Measurements from ENCODE around the gene GNG7.
"Not testable (repeated sequence)": the region's sequence is repeated elsewhere in the genome, so short reads cannot be mapped to it uniquely, and the experiment has no call there.

GNG7 gene

DNA sequence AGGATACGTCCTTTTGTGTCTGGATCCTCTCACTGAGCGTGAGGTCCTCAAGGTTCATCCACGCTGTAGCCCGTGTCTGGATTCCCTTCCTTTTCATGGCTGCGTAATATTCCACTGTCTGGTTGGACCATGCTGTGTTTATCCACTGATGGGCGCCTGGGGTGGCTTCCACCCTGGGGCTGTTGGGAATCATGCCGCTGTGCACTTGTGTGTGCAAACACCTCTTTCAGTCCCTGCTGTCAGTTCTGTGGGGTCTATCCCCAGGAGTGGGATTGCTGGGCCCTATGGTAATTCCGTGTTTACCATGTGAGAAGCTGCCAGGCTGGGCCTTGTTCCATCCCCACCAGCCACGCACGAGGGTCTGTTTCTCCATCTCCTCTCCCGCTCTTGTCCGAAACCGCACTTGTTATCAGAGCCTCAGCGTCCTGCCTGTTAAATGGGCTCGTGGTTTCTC, 128.0 kb downstream of the GNG7 start:
- H3K4me3 ChIP-seq (ENCODE audit: low read depth, low read length) = no peak overlapping the region
- TF ChIP-seq, protein P1, sequence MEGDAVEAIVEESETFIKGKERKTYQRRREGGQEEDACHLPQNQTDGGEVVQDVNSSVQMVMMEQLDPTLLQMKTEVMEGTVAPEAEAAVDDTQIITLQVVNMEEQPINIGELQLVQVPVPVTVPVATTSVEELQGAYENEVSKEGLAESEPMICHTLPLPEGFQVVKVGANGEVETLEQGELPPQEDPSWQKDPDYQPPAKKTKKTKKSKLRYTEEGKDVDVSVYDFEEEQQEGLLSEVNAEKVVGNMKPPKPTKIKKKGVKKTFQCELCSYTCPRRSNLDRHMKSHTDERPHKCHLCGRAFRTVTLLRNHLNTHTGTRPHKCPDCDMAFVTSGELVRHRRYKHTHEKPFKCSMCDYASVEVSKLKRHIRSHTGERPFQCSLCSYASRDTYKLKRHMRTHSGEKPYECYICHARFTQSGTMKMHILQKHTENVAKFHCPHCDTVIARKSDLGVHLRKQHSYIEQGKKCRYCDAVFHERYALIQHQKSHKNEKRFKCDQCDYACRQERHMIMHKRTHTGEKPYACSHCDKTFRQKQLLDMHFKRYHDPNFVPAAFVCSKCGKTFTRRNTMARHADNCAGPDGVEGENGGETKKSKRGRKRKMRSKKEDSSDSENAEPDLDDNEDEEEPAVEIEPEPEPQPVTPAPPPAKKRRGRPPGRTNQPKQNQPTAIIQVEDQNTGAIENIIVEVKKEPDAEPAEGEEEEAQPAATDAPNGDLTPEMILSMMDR (IDR thresholded peaks at IDR 0.05; ENCODE audit: borderline replicate concordance, insufficient read depth, low read depth, low read length) = no peak

DNA sequence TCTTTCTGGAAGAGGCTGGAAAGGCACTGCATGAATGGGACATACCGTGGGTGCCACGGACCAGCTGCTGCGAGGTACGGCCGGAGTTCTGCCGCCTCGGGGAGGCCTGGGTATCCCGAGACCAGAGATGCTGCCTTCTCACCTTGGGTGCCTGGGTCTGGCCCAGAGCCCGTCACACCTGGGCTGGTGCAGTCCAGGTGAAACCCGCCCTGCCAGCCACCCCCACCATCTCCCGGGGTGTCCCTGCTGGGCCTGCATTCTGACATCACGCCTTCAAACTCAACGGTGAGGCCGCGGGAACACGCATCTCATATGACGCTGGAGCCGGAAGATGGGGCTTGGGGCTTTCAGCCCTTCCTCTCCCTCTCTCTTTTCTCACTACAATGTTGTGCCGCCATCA, 128.6 kb downstream of the GNG7 start:
- TF ChIP-seq, protein P1 (IDR thresholded peaks at IDR 0.05; ENCODE audit: borderline replicate concordance, insufficient read depth, low read depth, low read length) = no peak

DNA sequence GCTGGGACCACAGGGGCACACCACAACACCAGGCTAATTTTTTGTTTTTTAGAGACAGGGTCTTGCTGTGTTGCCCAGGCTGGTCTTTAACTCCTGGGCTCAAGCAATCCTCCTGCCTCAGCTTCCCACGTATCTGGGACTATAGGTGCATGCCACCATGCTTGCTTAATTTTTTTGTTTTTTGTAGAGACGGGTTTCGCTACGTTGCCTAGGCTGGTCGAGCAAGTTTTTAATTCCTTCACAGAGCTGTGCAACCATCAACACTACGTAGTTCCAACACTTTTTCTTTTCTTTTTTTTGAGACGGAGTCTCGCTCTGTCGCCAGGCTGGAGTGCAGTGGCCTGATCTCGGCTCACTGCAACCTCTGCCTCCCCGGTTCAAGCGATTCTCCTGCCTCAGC, 130.3 kb downstream of the GNG7 start:
- not testable (repeated sequence) for H3K4me3 ChIP-seq (ENCODE audit: low read depth, low read length)

More for the DNA sequence above, 128.6 kb downstream of the GNG7 start:
- H3K4me3 ChIP-seq (ENCODE audit: low read depth, low read length) = no peak overlapping the region

DNA sequence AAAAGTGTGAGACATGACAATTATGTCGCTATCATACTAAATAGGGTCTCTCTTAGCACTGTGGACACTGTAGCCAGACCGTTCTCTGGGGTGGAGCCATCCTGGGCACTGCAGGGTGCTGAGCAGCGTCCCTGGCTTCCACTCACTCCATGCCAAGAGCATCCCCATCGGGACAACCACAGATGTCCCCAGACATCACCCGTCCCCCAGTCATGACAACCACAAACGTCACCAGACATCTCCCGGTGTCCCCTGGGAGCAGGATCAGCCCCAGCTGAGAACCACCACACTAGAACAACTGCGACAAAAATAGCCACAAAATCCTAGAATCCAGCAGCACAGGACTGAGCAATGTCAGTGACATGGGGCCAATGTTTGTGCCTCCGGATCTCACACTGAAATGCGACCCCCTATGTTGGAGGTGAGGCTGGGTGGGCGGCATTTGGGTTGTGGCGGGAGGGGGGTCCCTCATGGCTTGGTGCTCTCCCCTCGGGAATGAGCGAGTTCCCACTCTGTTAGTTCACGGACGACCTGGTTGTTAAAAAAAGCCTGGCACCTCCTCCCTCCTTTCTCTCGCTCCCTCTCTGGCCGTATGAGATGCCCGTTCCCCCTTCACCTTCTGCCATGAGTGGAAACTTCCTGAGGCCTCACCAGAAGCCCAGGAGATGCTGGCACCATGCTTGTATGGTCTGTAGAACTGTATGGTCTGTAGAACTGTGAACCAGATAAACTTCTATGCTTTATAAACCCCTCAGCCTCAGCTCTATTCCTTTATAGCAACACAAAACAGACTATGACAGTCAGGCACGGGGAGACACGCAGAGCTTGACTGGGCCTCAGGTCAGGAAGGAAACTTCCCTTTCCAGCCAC, 132.7 kb downstream of the GNG7 start:
- TF ChIP-seq, protein P1 (IDR thresholded peaks at IDR 0.05; ENCODE audit: borderline replicate concordance, insufficient read depth, low read depth, low read length) = no peak
- H3K4me3 ChIP-seq (ENCODE audit: low read depth, low read length) = no peak overlapping the region

DNA sequence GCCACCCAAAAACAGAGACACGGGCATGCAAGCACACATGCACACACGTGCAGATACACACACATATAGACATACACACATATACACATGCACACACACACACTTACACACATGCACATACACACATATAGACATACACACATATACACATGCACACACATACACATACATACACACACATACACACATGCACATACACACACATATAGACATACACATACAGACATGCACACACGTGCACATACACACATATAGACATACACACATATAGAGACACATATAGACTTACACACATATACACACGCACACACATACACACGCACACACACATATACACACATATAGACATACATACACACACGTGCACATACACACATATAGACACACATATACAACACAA, 134.5 kb downstream of the GNG7 start:
- no peak overlapping the region for H3K4me3 ChIP-seq (ENCODE audit: low read depth, low read length)
- TF ChIP-seq, protein P1 (IDR thresholded peaks at IDR 0.05; ENCODE audit: borderline replicate concordance, insufficient read depth, low read depth, low read length) = no peak

DNA sequence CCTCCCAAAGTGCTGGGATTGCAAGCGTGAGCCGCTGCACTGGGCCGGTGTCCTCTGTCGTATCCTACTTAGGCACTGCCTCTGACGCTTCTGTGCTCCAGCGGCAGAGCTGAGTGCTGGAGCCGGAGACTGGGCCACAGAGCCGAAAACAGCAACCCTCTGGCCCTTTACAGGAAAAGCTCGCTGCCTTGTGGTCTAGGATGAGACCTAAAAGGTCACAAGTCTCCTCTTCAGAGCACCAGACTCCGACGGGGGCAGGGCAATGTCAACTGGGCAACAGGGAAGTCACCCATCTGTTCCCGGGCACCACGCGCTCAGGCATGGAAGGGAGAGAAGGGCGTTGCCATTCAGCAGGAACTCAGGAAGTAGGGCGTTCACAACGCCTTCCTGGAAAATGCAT, 134.9 kb downstream of the GNG7 start:
- H3K4me3 ChIP-seq (ENCODE audit: low read depth, low read length) = no peak overlapping the region
- TF ChIP-seq, protein P1 (IDR thresholded peaks at IDR 0.05; ENCODE audit: borderline replicate concordance, insufficient read depth, low read depth, low read length) = no peak

DNA sequence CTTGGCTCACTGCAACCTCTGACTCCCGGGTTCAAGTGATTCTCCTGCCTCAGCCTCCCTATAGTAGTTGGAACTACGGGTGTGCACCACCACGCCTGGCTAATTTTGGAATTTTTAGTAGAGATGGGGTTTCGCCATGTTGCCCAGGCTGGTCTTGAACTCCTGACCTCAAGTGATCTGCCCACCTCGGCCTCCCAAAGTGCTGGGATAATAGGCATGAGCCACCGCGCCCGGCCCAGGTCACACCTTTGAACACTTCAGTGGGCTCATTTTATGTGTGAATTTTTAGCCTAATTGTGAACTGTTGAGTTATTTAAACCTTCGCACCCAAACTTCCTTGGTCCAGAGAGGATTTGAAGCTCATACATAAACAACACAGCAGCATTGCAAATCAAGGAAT, 138.9 kb downstream of the GNG7 start:
- not testable (repeated sequence) for H3K4me3 ChIP-seq (ENCODE audit: low read depth, low read length)

DNA sequence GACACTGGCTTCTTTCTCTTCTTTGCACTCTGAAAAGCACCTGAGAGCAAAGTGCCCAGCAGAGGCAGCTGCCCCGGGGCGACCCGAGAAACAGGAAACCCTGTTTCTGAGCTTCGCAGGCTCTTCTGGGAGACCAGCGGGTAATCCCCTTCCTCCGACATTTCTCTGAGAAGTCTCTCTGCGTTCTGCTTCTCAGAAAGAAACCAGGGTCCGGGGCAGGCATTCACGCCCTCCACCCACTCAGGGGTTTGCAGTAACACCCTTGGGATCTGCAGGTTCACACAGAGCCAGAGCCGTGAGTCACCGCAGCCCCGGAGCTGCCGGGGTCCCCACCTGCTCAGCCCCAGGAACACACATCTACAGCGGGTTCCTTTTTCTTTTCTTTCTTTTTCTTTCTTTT, 140.6 kb downstream of the GNG7 start:
- TF ChIP-seq, protein P1 (IDR thresholded peaks at IDR 0.05; ENCODE audit: borderline replicate concordance, insufficient read depth, low read depth, low read length) = no peak
- H3K4me3 ChIP-seq (ENCODE audit: low read depth, low read length) = peak overlapping the region; percentile 43
